H1 (cell line): ENCODE results near the gene JAKMIP1. TPM values are rescaled to one million over a fixed set of nuclear protein-coding genes. Genes with fewer than 3 reads are reported as not detected.

Experiments used
- CTCF ChIA-PET: fragments of 300-600 bp; sonication (Branson Sonifier 250); formaldehyde crosslinking; loops from one replicate; lab custom pipeline; 2021; ENCODE audit not compliant: partially characterized antibody; lab: Charles Lee
- POLR2A ChIA-PET: fragments of 300-600 bp; sonication (Branson Sonifier 250); formaldehyde crosslinking; loops from one replicate; lab custom pipeline; 2021; ENCODE audit warnings: inconsistent platforms; ENCODE audit not compliant: partially characterized antibody; lab: Charles Lee
- DNase-seq, 2 experiments: peaks; one replicate each; pipeline versions ENCODE4 v3.0.0 to v3.0.0-alpha.2; 2010 to 2022; ENCODE audit warnings: low spot score in 2 of 2, low read depth in 1 of 2, mixed read lengths in 1 of 2
- FAIRE-seq: peaks from 2 replicates; lab custom pipeline; 2011; peaks lifted over from hg19 to GRCh38; lab: Jason Lieb, UNC
- H2AFZ ChIP-seq: 2 replicates; pipeline ENCODE4 v1.8.1; 2012; ENCODE audit warnings: low read length, inconsistent platforms
- H2AK5ac ChIP-seq: 2 replicates; pipeline ENCODE4 v1.6.1; 2013; ENCODE audit warnings: low read depth, low read length
- H2BK120ac ChIP-seq: replicated peaks from 2 replicates; pipeline ENCODE3; 2013; ENCODE audit warnings: low read depth, low read length, inconsistent platforms
- H2BK12ac ChIP-seq: 2 replicates; pipeline ENCODE4 v1.6.1; 2013; ENCODE audit warnings: low read depth, low read length
- H2BK15ac ChIP-seq: 2 replicates; pipeline ENCODE4 v1.6.1; 2013; ENCODE audit warnings: low read length
- H2BK20ac ChIP-seq: 2 replicates; pipeline ENCODE4 v1.6.1; 2013; ENCODE audit warnings: low read length
- H2BK5ac ChIP-seq: 2 replicates; pipeline ENCODE4 v1.6.1; 2013; ENCODE audit warnings: low read depth, low read length
- H3K14ac ChIP-seq: 2 replicates; pipeline ENCODE4 v1.6.1; 2013; ENCODE audit warnings: inconsistent platforms; ENCODE audit not compliant: insufficient read length
- H3K18ac ChIP-seq: 2 replicates; pipeline ENCODE4 v1.6.1; 2013; ENCODE audit warnings: low read length; ENCODE audit errors: extremely low read depth
- H3K23ac ChIP-seq: 2 replicates; pipeline ENCODE4 v1.6.1; 2013; ENCODE audit warnings: inconsistent platforms; ENCODE audit not compliant: insufficient read length
- H3K23me2 ChIP-seq: 2 replicates; pipeline ENCODE4 v1.6.1; 2013; ENCODE audit warnings: low read depth, low read length
- H3K27ac ChIP-seq: 2 replicates; pipeline ENCODE4 v1.6.1; 2011; ENCODE audit warnings: low read depth, low read length, inconsistent platforms
- H3K27me3 ChIP-seq, 4 experiments: replicated peaks in 1 of 4; 1 replicate in 1 of 4; 2 replicates in 3 of 4; pipeline versions ENCODE4 v1.6.1 to v1.8.1; 2011 to 2013; ENCODE audit warnings: low read length in 3 of 4, mild to moderate bottlenecking in 3 of 4, inconsistent platforms in 2 of 4, mixed read lengths in 2 of 4, moderate library complexity in 1 of 4; ENCODE audit not compliant: control insufficient read depth in 3 of 4, insufficient read depth in 3 of 4; ENCODE audit errors: extremely low read depth in 1 of 4
- H3K36me3 ChIP-seq, 4 experiments: 2 replicates each; pipeline versions ENCODE4 v1.6.1 to v1.8.1; 2011 to 2013; ENCODE audit warnings: mild to moderate bottlenecking in 4 of 4, low read length in 3 of 4, moderate library complexity in 2 of 4, control low read depth in 1 of 4, inconsistent platforms in 1 of 4; ENCODE audit not compliant: insufficient read depth in 4 of 4, control insufficient read depth in 2 of 4
- H3K4ac ChIP-seq: replicated peaks from 2 replicates; pipeline ENCODE3; 2013; ENCODE audit warnings: low read length, low read depth, mixed read lengths, inconsistent platforms; ENCODE audit not compliant: insufficient read length
- H3K4me1 ChIP-seq, 4 experiments: replicated peaks in 1 of 4; 1 replicate in 1 of 4; 2 replicates in 3 of 4; pipeline versions ENCODE4 v1.6.1 to v1.8.1; 2011 to 2013; ENCODE audit warnings: low read length in 3 of 4, inconsistent platforms in 2 of 4, mixed read lengths in 1 of 4; ENCODE audit not compliant: insufficient read depth in 4 of 4, control insufficient read depth in 3 of 4
- H3K4me2 ChIP-seq, 2 experiments: 2 replicates each; pipeline versions ENCODE4 v1.6.1 to v1.8.1; 2011 to 2013; ENCODE audit warnings: low read depth in 2 of 2, low read length in 2 of 2, control low read depth in 1 of 2, inconsistent platforms in 1 of 2, mild to moderate bottlenecking in 1 of 2; ENCODE audit not compliant: insufficient read depth in 1 of 2
- H3K4me3 ChIP-seq, 4 experiments: fragments of 200-600, 300-600 bp in 1 of 4; sonication (generic), shearing (Covaris generic), sonication (Bioruptor Twin) in 1 of 4; 2 replicates each; pipeline versions ENCODE4 v1.5.1 to v1.8.1; 2011 to 2016; ENCODE audit warnings: low read length in 4 of 4, low read depth in 3 of 4, control low read depth in 2 of 4, inconsistent platforms in 2 of 4, mild to moderate bottlenecking in 2 of 4, mixed read lengths in 1 of 4, moderate library complexity in 1 of 4; ENCODE audit not compliant: insufficient read depth in 2 of 4; ENCODE audit errors: extremely low read depth in 1 of 4
- H3K56ac ChIP-seq: replicated peaks from 2 replicates; pipeline ENCODE3; 2013; ENCODE audit warnings: low read depth, mild to moderate bottlenecking, mixed read lengths, low read length, inconsistent platforms; ENCODE audit not compliant: insufficient read length
- H3K79me1 ChIP-seq: 2 replicates; pipeline ENCODE4 v1.6.1; 2013; ENCODE audit warnings: low read depth, low read length, control low read depth
- H3K79me2 ChIP-seq, 2 experiments: 2 replicates each; pipeline versions ENCODE4 v1.6.1 to v1.8.1; 2012 to 2013; ENCODE audit warnings: low read length in 2 of 2, mild to moderate bottlenecking in 2 of 2, inconsistent platforms in 1 of 2; ENCODE audit not compliant: insufficient read depth in 2 of 2, control insufficient read depth in 1 of 2
- H3K9ac ChIP-seq, 4 experiments: replicated peaks in 1 of 4; 1 replicate in 1 of 4; 2 replicates in 3 of 4; pipeline versions ENCODE4 v1.6.1 to v1.8.1; 2011 to 2013; ENCODE audit warnings: low read depth in 3 of 4, low read length in 3 of 4, control low read depth in 2 of 4, mild to moderate bottlenecking in 2 of 4, moderate library complexity in 2 of 4, inconsistent platforms in 1 of 4; ENCODE audit errors: extremely low read depth in 1 of 4
- H3K9me3 ChIP-seq, 2 experiments: 2 replicates each; pipeline versions ENCODE4 v1.6.1 to v1.8.1; 2012 to 2013; ENCODE audit warnings: mild to moderate bottlenecking in 2 of 2, moderate library complexity in 2 of 2, control low read depth in 1 of 2, inconsistent platforms in 1 of 2, low read depth in 1 of 2, low read length in 1 of 2, mixed read lengths in 1 of 2; ENCODE audit not compliant: insufficient read depth in 2 of 2
- H4K20me1 ChIP-seq, 2 experiments: replicated peaks in 1 of 2; 2 replicates each; pipeline versions ENCODE3 to v1.8.1; 2011 to 2013; ENCODE audit warnings: inconsistent platforms in 2 of 2, low read length in 2 of 2, mild to moderate bottlenecking in 1 of 2; ENCODE audit not compliant: insufficient read depth in 2 of 2, control insufficient read depth in 1 of 2
- H4K5ac ChIP-seq: 2 replicates; pipeline ENCODE4 v1.6.1; 2013; ENCODE audit warnings: low read length, low read depth, mixed read lengths, inconsistent platforms; ENCODE audit not compliant: insufficient read length
- H4K8ac ChIP-seq: 2 replicates; pipeline ENCODE4 v1.8.0; 2013; ENCODE audit warnings: mild to moderate bottlenecking, moderate library complexity, low read length, inconsistent platforms; ENCODE audit not compliant: insufficient read depth; ENCODE audit errors: extremely low read depth
- H4K91ac ChIP-seq: replicated peaks from 2 replicates; pipeline ENCODE3; 2013; ENCODE audit warnings: low read length, mixed read lengths, inconsistent platforms; ENCODE audit not compliant: insufficient read length
- ASH2L ChIP-seq: fragments of 200-600, 300-600 bp; sonication (generic); IDR thresholded peaks from one replicate; pipeline ENCODE4 v1.7.1; 2017; ENCODE audit warnings: low read length
- BACH1 ChIP-seq: IDR thresholded peaks from 2 replicates; pipeline ENCODE4 v1.6.1; 2012; ENCODE audit warnings: low read length, improper control_type of control experiment
- CBX8 ChIP-seq: fragments of 300-800, 300-1000 bp; sonication (generic); IDR thresholded peaks from 2 replicates; pipeline ENCODE4 v1.7.1; 2016; ENCODE audit warnings: low read depth, low read length, borderline replicate concordance
- CREB1 ChIP-seq: IDR thresholded peaks from 2 replicates; pipeline ENCODE4 v1.6.1; 2012; ENCODE audit warnings: inconsistent platforms
- CTBP2 ChIP-seq: IDR thresholded peaks from 2 replicates; pipeline ENCODE4 v1.7.0; 2011; ENCODE audit warnings: borderline replicate concordance, mild to moderate bottlenecking, moderate library complexity, mixed read lengths, low read length; ENCODE audit not compliant: insufficient read depth, insufficient read length
- EP300 ChIP-seq, 2 experiments: IDR thresholded peaks; 1 replicate in 1 of 2; 2 replicates in 1 of 2; pipeline ENCODE4 v1.6.1; 2011 to 2012; ENCODE audit warnings: low read depth in 2 of 2, low read length in 2 of 2, mild to moderate bottlenecking in 2 of 2, borderline replicate concordance in 1 of 2, inconsistent platforms in 1 of 2, moderate library complexity in 1 of 2
- HDAC6 ChIP-seq: IDR thresholded peaks from one replicate; pipeline ENCODE4 v1.7.1; 2012; ENCODE audit warnings: low read depth, mild to moderate bottlenecking, inconsistent platforms, low read length, moderate library complexity
- POLR2AphosphoS5 ChIP-seq: IDR thresholded peaks from 2 replicates; pipeline ENCODE4 v1.6.1; 2011; ENCODE audit warnings: low read depth, low read length
- RBBP5 ChIP-seq: IDR thresholded peaks from 2 replicates; pipeline ENCODE4 v1.7.1; 2012; ENCODE audit warnings: low read depth, mild to moderate bottlenecking, inconsistent platforms, low read length, moderate library complexity, borderline replicate concordance
- SIN3A ChIP-seq, 2 experiments: IDR thresholded peaks in 1 of 2; conservative IDR thresholded peaks in 1 of 2; 2 replicates each; pipeline ENCODE4 v1.6.1; 2011 to 2012; ENCODE audit warnings: low read length in 2 of 2, improper control_type of control experiment in 1 of 2, low read depth in 1 of 2, mild to moderate bottlenecking in 1 of 2
- SUZ12 ChIP-seq: fragments of 200-600 bp; sonication (generic); IDR thresholded peaks from 2 replicates; pipeline ENCODE4 v1.6.1; 2012; ENCODE audit warnings: mild to moderate bottlenecking, inconsistent platforms, low read length, moderate library complexity, mixed read lengths
- TEAD4 ChIP-seq: IDR thresholded peaks from 2 replicates; pipeline ENCODE4 v1.6.1; 2012; ENCODE audit warnings: low read depth, low read length, inconsistent platforms, mixed read lengths
- YY1 ChIP-seq: IDR thresholded peaks from 2 replicates; pipeline ENCODE4 v1.6.1; 2011; ENCODE audit warnings: low read depth, mild to moderate bottlenecking, low read length
- whole genome bisulfite sequencing, 2 experiments: shearing (Covaris generic) in 1 of 2; methylation state at CpG; one replicate each; pipeline versions ENCODE4 v1.1.6 to v1.1.7; 2013 to 2015; ENCODE audit warnings: low lambda C conversion rate in 2 of 2, mixed read lengths in 2 of 2, inconsistent platforms in 1 of 2, low coverage in 1 of 2, missing lambda C conversion rate in 1 of 2; ENCODE audit not compliant: insufficient replicate concordance in 2 of 2, insufficient coverage in 1 of 2, insufficient read length in 1 of 2; ENCODE audit errors: extremely low coverage in 1 of 2, missing lambda C conversion rate in 1 of 2; 5-methylcytosine and 5-hydroxymethylcytosine counted together
- polyA plus RNA-seq, 7 experiments: library from polyadenylated mRNA; depleted of rRNA in 3 of 7; stranded (reverse) in 5 of 7; unstranded in 2 of 7; fragments of >200 nt in 5 of 7; fragments of 200-250 nt in 2 of 7; gene quantifications; 1 replicate in 5 of 7; 2 replicates in 1 of 7; 4 replicates in 1 of 7; pipeline versions ENCODE4 v1.2.1 to v1.2.3, GENCODE V29; 2011 to 2013; ENCODE audit warnings: missing spikeins in 2 of 7, mixed read lengths in 2 of 7
- total RNA-seq: library from RNA; stranded (reverse); fragmentation: NEBNext Ultra II Directional; extraction: Animal tissue kit (Norgen Biotek cat#: 25700); gene quantifications from 2 replicates; pipeline ENCODE4 v1.2.1, GENCODE V29; 2021

The JAKMIP1 gene
- total and polyA plus RNA-seq, 2 of the 8 experiments (the other 6 are each of a cell fraction or from before 2014, with no cell fraction given) = 2.5 to 4.4 TPM

DNA sequence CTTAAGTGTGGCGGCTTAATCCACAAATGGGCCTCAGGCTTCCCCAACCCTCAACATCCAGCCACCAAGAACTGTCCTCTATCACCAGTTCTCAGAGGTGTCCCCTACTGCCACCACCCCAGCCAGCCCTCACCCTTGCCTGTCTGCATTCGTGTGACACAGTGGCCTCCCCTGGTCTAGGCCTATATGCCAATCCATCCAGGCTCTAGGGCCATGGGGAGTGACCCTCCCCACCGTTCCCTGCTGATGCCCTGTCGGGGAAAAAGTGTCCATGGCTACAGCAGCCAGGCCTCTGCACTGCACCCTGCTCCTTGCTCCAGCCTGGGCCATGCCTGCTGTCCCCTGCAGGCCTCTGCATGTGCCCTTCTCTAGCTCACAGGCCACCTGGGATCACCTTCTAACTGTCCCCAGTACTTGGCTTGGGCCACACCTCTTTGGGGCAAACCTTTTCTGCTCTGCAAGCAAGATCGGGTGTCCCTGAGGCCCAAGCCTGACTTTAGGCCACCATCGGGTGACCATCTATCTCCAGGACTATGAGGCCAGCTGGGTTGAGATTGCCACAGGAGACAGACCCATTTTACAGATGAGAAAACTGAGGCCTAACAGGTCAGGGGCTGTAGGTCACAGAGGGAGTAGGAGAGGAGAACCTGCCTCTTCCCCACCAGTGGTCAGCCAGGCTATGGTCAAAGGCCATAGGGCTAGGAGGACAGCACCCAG lies 75.8 kb downstream of the JAKMIP1 start:
- Histone ChIP-seq H2BK120ac (no peak overlapping the region), H3K9me3 (0 out of 4 replicates have a peak, but pooled peaks cover 0 to 2% of the 10 kb centered on the region in 2 experiments), H3K18ac (no peak overlapping the region), H3K14ac (no peak overlapping the region), H4K91ac (no peak overlapping the region), H3K4me2 (no peak overlapping the region), H3K56ac (no peak overlapping the region), H3K4ac (no peak overlapping the region), H3K9ac (no peak overlapping the region), H3K4me1 (peaks cover 0 to 2% (median 1%) of the 10 kb centered on the region in 4 experiments; a peak in 3 of 7 replicates), H2AK5ac (no peak overlapping the region), H3K79me2 (no peaks in the 10 kb centered on the region), H2BK5ac (no peak overlapping the region), H4K5ac (no peak overlapping the region), H2BK15ac (no peak overlapping the region), H2BK20ac (no peak overlapping the region), H2BK12ac (no peak overlapping the region), H4K20me1 (peaks cover 0 to 5% of the 10 kb centered on the region in 2 experiments), H3K23ac (no peak overlapping the region), H3K27ac (no peak overlapping the region), H4K8ac (no peak overlapping the region; the same call in 1 of the 2 replicates), H2AFZ (no peak overlapping the region), H3K27me3 (no peaks in the 10 kb centered on the region), H3K79me1 (peaks cover 5% of the 10 kb centered on the region), H3K4me3 (no peak overlapping the region), H3K23me2 (peaks cover 15% of the 10 kb centered on the region; the same call in 1 of the 2 replicates), H3K36me3 (no peaks in the 10 kb centered on the region; a peak in 1 of 8 replicates)
- 98% methylated on average over 6 of the region's 6 CpGs; no CpG with 5 or more reads in 1 of the 2 experiments for WGBS, 2 experiments
- DNase-seq (no peak), FAIRE-seq (no peak)
- ChIA-PET POLR2A (no interaction called here), CTCF (interaction anchor here (0.9 to 2.2 kb wide), 3 partner anchors 10 to 126 kb away, joined by 3 to 9 read pairs (median 4); no protein-coding TSS in a partner anchor)
- TF ChIP-seq SIN3A (conservative IDR thresholded peaks at IDR 0.05 in 1 of 2, IDR thresholded peaks at IDR 0.05 in 1 of 2; ENCODE audit: low read depth in 1 of 2, low read length in 2 of 2) = no peak
- TF ChIP-seq TEAD4 = no peak
- no peak for TF ChIP-seq CREB1
- no peak for TF ChIP-seq EP300 (IDR thresholded peaks at IDR 0.05; ENCODE audit: borderline replicate concordance in 1 of 2, low read depth in 2 of 2, low read length in 2 of 2)
- TF ChIP-seq CTBP2 = no peak
- TF ChIP-seq HDAC6 = no peak
- TF ChIP-seq BACH1 = no peak
- TF ChIP-seq CBX8 = no peak
- no peak for TF ChIP-seq RBBP5
- TF ChIP-seq POLR2AphosphoS5 = no peak
- no peak for TF ChIP-seq ASH2L
- TF ChIP-seq YY1 = no peak
- TF ChIP-seq SUZ12 = no peak
